ENCODE measurements around the gene ARHGEF40. TPM values are rescaled to one million over a fixed set of nuclear protein-coding genes. Genes with fewer than 3 reads are reported as not detected.

The ARHGEF40 gene
- total and polyA plus RNA-seq, 5 donors, result 15.1 to 25.8 (median 20.4) TPM

DNA sequence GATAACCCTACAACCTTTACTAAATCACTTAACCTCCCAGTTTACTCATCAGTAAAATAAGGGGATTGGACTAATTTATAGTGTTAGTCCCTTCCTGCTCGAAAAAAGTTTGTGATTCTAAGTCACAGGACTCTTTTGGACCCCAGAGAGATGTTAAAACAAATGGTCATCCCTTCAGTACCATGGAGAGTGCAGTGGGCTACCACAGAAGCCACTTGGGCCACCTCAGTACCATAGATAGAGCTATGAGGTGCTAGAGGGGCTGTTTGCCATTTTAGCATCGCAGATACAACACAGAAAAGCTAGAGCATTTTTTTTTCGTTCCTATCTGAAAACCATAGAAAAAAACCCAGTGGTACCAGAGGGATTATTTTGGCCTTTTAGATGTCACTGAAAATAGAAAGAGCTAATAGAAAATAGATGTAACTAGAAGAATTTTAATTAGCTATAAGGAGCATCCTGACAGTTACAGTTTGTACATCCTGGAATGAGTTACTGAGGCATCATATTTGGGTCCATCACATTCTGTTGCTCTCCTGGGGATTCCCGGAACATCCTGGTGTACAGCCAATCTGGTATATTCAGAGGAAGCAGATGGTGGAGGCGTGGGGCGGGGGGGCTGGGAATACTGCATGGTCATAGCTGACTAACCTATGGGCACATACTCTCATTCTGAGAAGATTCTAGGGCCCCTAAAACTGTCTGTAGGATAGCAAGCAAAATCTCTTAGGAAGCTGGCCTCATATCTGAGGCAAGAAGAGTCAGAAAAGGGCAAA lies 25.5 kb downstream of the ARHGEF40 start:
- Histone ChIP-seq H3K27me3 (ENCODE audit: control insufficient read depth, insufficient read depth) (no peaks in the 10 kb centered on the region), H3K4me3 (ENCODE audit: low read length) (no peak overlapping the region), H3K9me3 (ENCODE audit: control insufficient read depth, low read length) (no peaks in the 10 kb centered on the region), H3K4me1 (ENCODE audit: control insufficient read depth, insufficient read depth, low read length) (peaks cover 3% of the 10 kb centered on the region), H3K27ac (ENCODE audit: low read length) (no peak overlapping the region)
- DNase-seq (no peak), ATAC-seq (no peak)
- intact Hi-C loops (cut with DNase I), result no loop called here
- 42% methylated on average over 6 of the region's 6 CpGs for WGBS

DNA sequence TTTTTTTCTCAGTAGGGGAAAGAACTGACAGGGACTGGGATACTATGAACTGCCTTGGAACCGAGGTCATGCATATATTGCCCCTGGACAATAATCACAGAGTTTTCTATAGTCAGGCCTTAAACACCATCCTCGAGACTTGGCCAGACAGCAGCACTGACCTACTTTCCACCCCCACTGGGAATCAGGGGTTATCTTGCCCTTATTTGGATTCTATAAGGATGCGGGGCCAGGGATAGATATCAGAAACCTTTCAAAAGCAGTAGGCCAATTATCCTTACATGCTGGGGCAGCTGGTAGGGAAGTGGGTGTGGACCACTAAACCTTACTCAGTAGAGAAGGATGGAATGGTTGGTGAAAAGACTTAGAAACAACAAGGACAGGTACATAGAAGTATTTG lies 26.3 kb downstream of the ARHGEF40 start:
- no peak for ATAC-seq
- Histone ChIP-seq H3K27me3 (ENCODE audit: control insufficient read depth, insufficient read depth) (no peaks in the 10 kb centered on the region), H3K4me3 (ENCODE audit: low read length) (no peak overlapping the region), H3K27ac (ENCODE audit: low read length) (no peak overlapping the region), H3K9me3 (ENCODE audit: control insufficient read depth, low read length) (no peaks in the 10 kb centered on the region), H3K4me1 (ENCODE audit: control insufficient read depth, insufficient read depth, low read length) (peaks cover 3% of the 10 kb centered on the region)
- no peak for DNase-seq
- 54% methylated on average over 3 of the region's 3 CpGs for WGBS
- intact Hi-C loops (cut with DNase I), result no loop called here

DNA sequence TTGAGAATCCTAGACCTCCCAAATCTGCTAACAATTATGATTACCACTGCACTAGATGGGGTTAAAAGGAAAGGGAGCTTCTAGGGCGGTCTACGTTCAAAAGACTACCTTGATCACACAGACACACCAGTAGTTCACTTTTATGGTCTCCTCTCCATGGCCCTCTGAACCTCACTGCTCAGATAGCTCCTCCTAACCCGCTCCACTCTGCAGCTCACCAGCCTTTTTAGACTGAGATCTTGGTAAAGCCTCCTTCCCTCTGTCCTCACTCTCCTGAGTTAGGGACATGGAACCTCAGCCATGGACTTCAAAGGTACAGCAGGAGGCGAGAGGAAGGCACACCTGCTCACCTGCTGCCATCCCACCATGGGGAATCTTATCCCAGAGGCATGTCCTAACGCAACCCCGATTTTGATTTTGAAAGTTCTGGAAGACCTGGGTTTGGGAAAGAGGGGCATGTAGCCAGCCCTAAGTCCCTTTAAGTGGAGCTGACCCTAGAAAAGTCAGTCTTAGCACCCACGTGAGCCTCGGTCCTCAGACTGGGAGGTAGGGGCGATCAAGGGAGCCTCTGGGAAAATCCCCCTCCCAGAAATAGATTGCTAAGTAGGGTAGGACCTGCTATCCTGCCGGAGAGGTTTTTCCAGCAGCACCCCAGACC lies 27.0 kb downstream of the ARHGEF40 start:
- H3K4me1 ChIP-seq (ENCODE audit: control insufficient read depth, insufficient read depth, low read length), result peaks cover 3% of the 10 kb centered on the region
- intact Hi-C loops (cut with DNase I), result no loop called here
- H3K27me3 ChIP-seq (ENCODE audit: control insufficient read depth, insufficient read depth), result no peaks in the 10 kb centered on the region
- peak overlapping the region; percentile 4 for H3K4me3 ChIP-seq (ENCODE audit: low read length)
- H3K27ac ChIP-seq (ENCODE audit: low read length), result peak overlapping the region; percentile 74
- DNase-seq (no peak), ATAC-seq (no peak)
- no peaks in the 10 kb centered on the region for H3K9me3 ChIP-seq (ENCODE audit: control insufficient read depth, low read length)
- WGBS, result 50% methylated on average over 10 of the region's 10 CpGs

DNA sequence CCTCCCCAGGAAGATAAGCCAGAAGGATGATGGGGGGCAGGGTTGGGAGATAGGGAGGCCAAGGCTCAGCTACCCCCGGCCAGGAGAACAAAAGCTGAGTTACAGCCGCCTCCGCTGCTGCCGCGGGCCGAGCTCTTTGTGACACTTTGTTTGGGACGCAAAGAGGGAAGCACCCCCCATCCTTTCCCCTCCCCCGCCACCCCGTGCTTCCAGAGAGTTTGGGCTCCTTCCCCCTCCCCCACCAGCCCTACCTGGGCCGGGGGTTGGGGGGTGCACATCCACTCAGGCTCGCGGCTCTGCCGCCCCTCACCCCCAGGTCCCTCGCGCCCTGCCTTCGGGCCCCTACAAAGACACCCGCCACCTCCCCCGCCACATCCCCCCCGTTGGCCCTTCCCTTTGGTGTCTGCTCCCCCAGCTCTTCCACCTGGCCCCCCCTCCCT lies 27.6 kb downstream of the ARHGEF40 start:
- intact Hi-C loops (cut with DNase I), result no loop called here
- H3K27ac ChIP-seq (ENCODE audit: low read length), result peak overlapping the region; percentile 74
- 5% methylated on average over 19 of the region's 19 CpGs for WGBS
- ATAC-seq (peak in 1 of 2 donors; percentile 5), DNase-seq (peak in 2 of 3 donors; percentile 72 to 73)
- H3K27me3 ChIP-seq (ENCODE audit: control insufficient read depth, insufficient read depth), result no peaks in the 10 kb centered on the region
- H3K4me1 ChIP-seq (ENCODE audit: control insufficient read depth, insufficient read depth, low read length), result peaks cover 3% of the 10 kb centered on the region
- H3K4me3 ChIP-seq (ENCODE audit: low read length), result peak overlapping the region; percentile 99
- no peaks in the 10 kb centered on the region for H3K9me3 ChIP-seq (ENCODE audit: control insufficient read depth, low read length)

DNA sequence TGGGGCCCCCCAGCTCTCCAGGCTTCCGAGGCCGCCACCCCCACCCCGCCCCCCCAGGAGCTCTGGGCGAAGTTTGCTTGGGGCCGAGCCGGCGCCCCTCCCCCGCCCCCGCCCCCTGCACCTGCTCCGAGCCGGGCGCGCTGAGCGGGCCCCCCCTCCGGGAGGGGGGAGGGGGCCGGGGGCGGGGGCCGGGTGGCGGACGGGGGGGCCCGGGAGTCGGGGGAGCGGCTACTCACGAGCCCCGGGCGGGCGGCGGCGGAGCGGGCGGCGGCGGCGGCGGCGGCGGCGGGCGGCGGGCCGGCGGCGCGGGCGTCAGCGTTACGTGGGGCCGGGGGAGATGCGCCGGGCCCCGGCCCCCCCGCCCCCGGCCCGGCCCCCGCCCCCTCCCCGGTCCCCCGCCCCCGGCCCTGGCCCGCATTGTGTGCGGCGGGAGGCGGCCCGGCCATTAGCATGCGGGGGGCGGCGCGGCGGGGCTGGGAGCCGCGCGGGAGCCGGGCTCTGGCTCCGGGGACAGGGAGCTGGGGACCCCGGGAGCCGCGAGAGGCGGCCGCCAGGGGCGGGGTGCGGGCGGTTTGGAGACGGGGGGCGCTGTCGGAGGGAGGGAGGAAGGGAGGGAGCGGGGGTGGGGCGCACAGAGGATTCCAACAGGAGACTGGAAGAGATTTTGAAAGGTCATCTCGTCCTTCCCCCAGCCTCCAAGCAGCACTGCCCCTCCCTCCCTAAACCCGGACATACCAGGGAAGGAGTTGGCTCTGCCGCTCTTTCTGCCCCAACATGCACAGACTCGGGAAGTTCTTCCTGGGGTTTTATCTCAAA lies 28.2 kb downstream of the ARHGEF40 start, which contains the start of gene ZNF219:
TSS of gene ZNF219 (minus strand) at position 580 of the 816 bp plus-strand sequence. CDS start 5,064 bp downstream, outside the sequence.
- peak within 1 kb of the TSS; percentile 93 for H3K27ac ChIP-seq (ENCODE audit: low read length)
- intact Hi-C loops (cut with DNase I), result no loop called here
- no peaks in the 10 kb centered on the region for H3K9me3 ChIP-seq (ENCODE audit: control insufficient read depth, low read length)
- H3K4me3 ChIP-seq (ENCODE audit: low read length), result peak within 1 kb of the TSS; percentile 99
- WGBS, result 1% methylated on average over 84 of the region's 90 CpGs
- H3K27me3 ChIP-seq (ENCODE audit: control insufficient read depth, insufficient read depth), result no peaks in the 10 kb centered on the region
- peaks cover 3% of the 10 kb centered on the region for H3K4me1 ChIP-seq (ENCODE audit: control insufficient read depth, insufficient read depth, low read length)
- ATAC-seq (peak; percentile 62 to 63), DNase-seq (peak; percentile 78 to 88 (median 87))

DNA sequence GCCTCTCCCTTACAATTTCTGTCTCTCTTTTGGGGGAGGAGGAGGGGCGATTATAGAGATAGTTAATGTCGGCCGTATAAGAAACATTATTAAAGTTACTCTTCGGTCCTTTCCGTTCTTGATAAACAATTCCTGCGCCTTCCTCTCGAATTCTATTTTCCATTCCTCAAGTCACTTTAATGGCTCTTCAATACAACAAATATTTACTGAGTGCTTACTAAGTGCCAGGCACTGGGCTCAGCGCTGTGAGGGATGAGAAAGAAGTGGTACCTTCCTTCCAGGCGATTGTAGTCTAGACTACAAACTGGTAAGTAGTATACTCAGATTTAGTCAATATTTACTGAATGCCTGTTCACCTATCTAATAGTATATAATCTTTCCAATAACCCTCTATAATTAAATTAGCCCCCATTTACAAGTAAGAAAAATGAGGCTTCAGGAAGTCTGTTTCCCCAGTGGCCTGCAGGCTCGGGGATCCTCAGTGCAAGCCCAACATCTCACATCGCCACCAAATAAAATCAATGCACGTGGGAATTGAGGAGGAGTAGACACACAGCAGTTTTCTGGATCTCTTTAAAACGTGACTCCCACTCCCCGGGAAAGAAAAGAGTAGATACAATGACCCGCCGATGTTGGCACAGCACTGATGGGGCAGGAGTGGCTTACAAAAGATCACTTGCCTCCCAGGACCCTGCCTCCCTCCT lies 28.9 kb downstream of the ARHGEF40 start:
- 5% methylated on average over 16 of the region's 16 CpGs for WGBS
- no peaks in the 10 kb centered on the region for H3K9me3 ChIP-seq (ENCODE audit: control insufficient read depth, low read length)
- DNase-seq, result no peak
- H3K4me1 ChIP-seq (ENCODE audit: control insufficient read depth, insufficient read depth, low read length), result peaks cover 3% of the 10 kb centered on the region
- intact Hi-C loops (cut with DNase I), result no loop called here
- no peaks in the 10 kb centered on the region for H3K27me3 ChIP-seq (ENCODE audit: control insufficient read depth, insufficient read depth)
- H3K4me3 ChIP-seq (ENCODE audit: low read length), result peak overlapping the region; percentile 99
- no peak for ATAC-seq
- H3K27ac ChIP-seq (ENCODE audit: low read length), result peak overlapping the region; percentile 93

DNA sequence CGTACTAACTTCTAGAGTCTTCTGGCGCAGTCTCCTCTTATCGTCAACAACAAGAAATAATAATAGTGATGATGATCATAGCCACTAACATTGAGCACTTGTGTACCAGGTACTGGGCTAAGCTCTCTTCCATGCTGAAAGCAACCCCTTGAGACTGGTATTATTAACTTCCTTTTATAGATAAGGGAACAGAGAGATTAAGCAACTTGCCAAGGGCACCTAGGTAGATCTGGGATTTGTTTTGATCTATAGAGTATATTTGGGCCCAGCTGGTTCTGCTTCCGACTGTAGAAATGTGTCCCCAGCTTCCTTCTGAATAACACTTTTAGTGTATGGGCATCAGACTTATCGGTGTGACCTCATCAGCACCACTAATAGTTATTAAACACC lies 29.5 kb downstream of the ARHGEF40 start:
- H3K4me1 ChIP-seq (ENCODE audit: control insufficient read depth, insufficient read depth, low read length), result peaks cover 3% of the 10 kb centered on the region
- H3K27me3 ChIP-seq (ENCODE audit: control insufficient read depth, insufficient read depth), result no peaks in the 10 kb centered on the region
- 58% methylated on average over 5 of the region's 5 CpGs for WGBS
- H3K4me3 ChIP-seq (ENCODE audit: low read length), result no peak overlapping the region
- ATAC-seq (no peak), DNase-seq (no peak)
- no peaks in the 10 kb centered on the region for H3K9me3 ChIP-seq (ENCODE audit: control insufficient read depth, low read length)
- intact Hi-C loops (cut with DNase I), result no loop called here
- peak overlapping the region; percentile 66 for H3K27ac ChIP-seq (ENCODE audit: low read length)

DNA sequence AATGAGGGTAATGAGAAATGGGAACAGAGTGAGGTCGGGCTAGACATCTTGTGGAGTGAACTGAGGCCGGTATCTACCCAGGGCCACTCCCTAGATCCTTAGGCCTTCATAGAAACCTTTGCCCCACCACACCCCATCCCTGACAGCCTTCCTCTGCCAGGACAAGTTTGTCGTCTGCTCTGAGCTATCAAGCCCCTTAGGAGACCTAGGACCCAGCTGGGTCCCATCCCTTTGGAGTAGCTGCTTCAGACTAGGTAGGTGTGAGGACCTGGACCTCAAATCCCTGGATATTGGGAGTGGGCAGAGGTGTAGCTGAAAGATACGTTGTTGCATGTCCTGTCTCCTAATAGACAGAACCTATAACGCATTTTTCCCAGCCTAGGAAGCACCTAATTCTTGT lies 30.8 kb downstream of the ARHGEF40 start, which contains the start of gene TMEM253:
TSS of gene TMEM253 (plus strand) at position 136 of the 400 bp plus-strand sequence. CDS start 278 bp downstream, outside the sequence.
- no peaks in the 10 kb centered on the region for H3K27me3 ChIP-seq (ENCODE audit: control insufficient read depth, insufficient read depth)
- H3K4me3 ChIP-seq (ENCODE audit: low read length), result no peak within 1 kb of the TSS
- 90% methylated on average over 5 of the region's 5 CpGs for WGBS
- ATAC-seq (no peak), DNase-seq (no peak)
- intact Hi-C loops (cut with DNase I), result no loop called here
- no peak within 1 kb of the TSS for H3K27ac ChIP-seq (ENCODE audit: low read length)
- H3K4me1 ChIP-seq (ENCODE audit: control insufficient read depth, insufficient read depth, low read length), result peaks cover 3% of the 10 kb centered on the region
- no peaks in the 10 kb centered on the region for H3K9me3 ChIP-seq (ENCODE audit: control insufficient read depth, low read length)

DNA sequence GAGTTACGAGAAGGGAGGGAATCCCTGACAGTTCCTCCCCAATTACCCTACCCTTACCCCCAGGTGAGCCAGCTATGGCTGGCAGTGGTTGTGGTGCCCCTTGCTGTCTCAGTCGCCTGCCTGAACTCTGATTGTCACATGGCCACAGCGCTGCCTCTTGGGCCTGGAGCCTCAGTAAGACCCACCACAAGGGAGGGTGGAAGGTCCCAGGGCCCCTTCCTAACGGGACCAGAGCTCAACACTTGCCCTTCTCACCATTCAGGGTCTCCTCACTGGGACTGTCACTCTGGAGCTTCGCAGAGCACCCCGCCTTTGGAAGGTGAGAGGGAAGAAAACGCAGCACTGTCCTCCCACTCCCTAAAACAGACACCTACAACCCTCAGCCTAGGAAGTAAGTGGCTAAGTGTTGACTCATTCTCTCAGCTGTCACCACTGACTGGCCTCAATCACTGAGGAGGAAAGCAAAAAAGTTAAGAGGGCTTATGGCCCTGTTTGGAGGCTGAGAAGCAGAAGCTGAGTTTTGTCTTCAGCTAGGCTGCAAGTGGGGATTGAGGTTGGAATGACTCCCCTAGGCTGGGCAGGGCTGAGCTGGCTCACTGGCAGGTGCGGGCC lies 31.8 kb downstream of the ARHGEF40 start:
- 85% methylated on average over 8 of the region's 8 CpGs for WGBS
- intact Hi-C loops (cut with DNase I), result no loop called here
- DNase-seq, result no peak
- no peak overlapping the region for H3K4me3 ChIP-seq (ENCODE audit: low read length)
- no peak overlapping the region for H3K27ac ChIP-seq (ENCODE audit: low read length)
- H3K4me1 ChIP-seq (ENCODE audit: control insufficient read depth, insufficient read depth, low read length), result peaks cover 3% of the 10 kb centered on the region
- no peak for ATAC-seq
- H3K27me3 ChIP-seq (ENCODE audit: control insufficient read depth, insufficient read depth), result no peaks in the 10 kb centered on the region
- H3K9me3 ChIP-seq (ENCODE audit: control insufficient read depth, low read length), result no peaks in the 10 kb centered on the region

All from right cardiac atrium (tissue), 5 donors.